ENCODE results near the gene ITGB6. TPM values are rescaled to one million over a fixed set of nuclear protein-coding genes. Genes with fewer than 3 reads are reported as not detected.
A peak's percentile ranks its signal among the peaks of the same experiment; 100 is the strongest.

The ITGB6 gene
- total and polyA plus RNA-seq, 2 donors (not counting 3 experiments of a cell fraction or from before 2014, with no cell fraction given), result 0.03 TPM; not detected in 1

GRCh38 chr2:160061533-160061932, 138.5 kb downstream of the ITGB6 start:
- BruUV-seq (replicated peaks), result no TSS peak
- no peak for FAIRE-seq

More at GRCh38 chr2:160061533-160061932, 138.5 kb downstream of the ITGB6 start:
- Histone ChIP-seq H3K27me3 (ENCODE audit: control insufficient read depth in 2 of 2, insufficient read depth in 2 of 2, low read length in 2 of 2) (no peaks in the 10 kb centered on the region), H3K9me1 (replicated peaks; ENCODE audit: control insufficient read depth, extremely low read depth, insufficient read depth, low read length) (no peaks in the 10 kb centered on the region), H3K4me1 (ENCODE audit: control insufficient read depth, extremely low read depth, insufficient read depth, low read length) (peaks cover 18% of the 10 kb centered on the region), H3K9me3 (replicated peaks; ENCODE audit: control insufficient read depth, insufficient read depth, low read length) (no peaks in the 10 kb centered on the region), H3K79me2 (ENCODE audit: control insufficient read depth, insufficient read depth, low read length) (peaks cover 37% of the 10 kb centered on the region), H3K9ac (replicated peaks; ENCODE audit: extremely low read depth, insufficient read depth, low read length) (peak overlapping the region; percentile 65), H3K4me2 (ENCODE audit: insufficient read depth, low read length) (peak overlapping the region; percentile 56), H2AFZ (ENCODE audit: low read depth, low read length) (no peak overlapping the region), H3K27ac (ENCODE audit: insufficient read depth, low read depth, low read length) (no peak overlapping the region), H3K4me3 (replicated peaks in 1 of 3; ENCODE audit: insufficient read depth in 1 of 3, low read depth in 1 of 3, low read length in 3 of 3) (peak overlapping the region; percentile 60 to 78 (median 75)), H4K20me1 (replicated peaks; ENCODE audit: control insufficient read depth, extremely low read depth, insufficient read depth, low read length) (no peaks in the 10 kb centered on the region), H3K36me3 (ENCODE audit: control insufficient read depth in 2 of 2, extremely low read depth in 1 of 2, insufficient read depth in 2 of 2, low read length in 2 of 2) (no peaks in the 10 kb centered on the region)
- DNase-seq (ENCODE audit: low read depth, low spot score), result no peak
- TF ChIP-seq CTCF (IDR thresholded peaks at IDR 0.05; ENCODE audit: extremely low read depth in 1 of 2, insufficient read depth in 1 of 2, low read depth in 1 of 2, low read length in 2 of 2), result no peak
- TF ChIP-seq FOS (IDR thresholded peaks at IDR 0.05; ENCODE audit: borderline replicate concordance, insufficient read depth, low read length), result no peak
- TF ChIP-seq JUN (IDR thresholded peaks at IDR 0.05; ENCODE audit: borderline replicate concordance, insufficient read depth, insufficient read length, low read depth), result no peak
- no peak for TF ChIP-seq POLR2A (IDR thresholded peaks at IDR 0.05; ENCODE audit: low read depth, low read length)
- no peak for TF ChIP-seq GATA2 (IDR thresholded peaks at IDR 0.05; ENCODE audit: insufficient read depth, insufficient read length, low read depth, low read length)
- no peak for TF ChIP-seq MYC (IDR thresholded peaks at IDR 0.05; ENCODE audit: low read depth, low read length)
- TF ChIP-seq MAX (IDR thresholded peaks at IDR 0.05; ENCODE audit: insufficient read depth, insufficient read length), result no peak
- TF ChIP-seq EZH2 (IDR thresholded peaks at IDR 0.05; ENCODE audit: borderline replicate concordance, low read depth, low read length, severe bottlenecking), result no peak
- TF ChIP-seq POLR2AphosphoS5 (IDR thresholded peaks at IDR 0.05; ENCODE audit: insufficient read depth, low read depth, low read length), result no peak
- CTCF ChIA-PET, result no interaction called here
- intact Hi-C loops (cut with micrococcal nuclease), result no loop called here
- POLR2A ChIA-PET, result no interaction called here
- dilution Hi-C loops (cut with MboI; ENCODE audit: extremely low pct_ligation_motif_present, low sequenced_read_pairs), result no loop called here
